Muscle layer of colon (tissue), 2 donors: ENCODE data around the gene SCLT1.

Experiments used
- H3K27ac ChIP-seq: one replicate; pipeline ENCODE4 v1.7.0; 2013; ENCODE audit warnings: low read depth, mild to moderate bottlenecking, low read length, moderate library complexity
- H3K27me3 ChIP-seq, 2 donors: one replicate each; pipeline ENCODE4 v1.7.0; 2013; ENCODE audit warnings: low read length in 2 of 2, mild to moderate bottlenecking in 2 of 2; ENCODE audit not compliant: insufficient read depth in 2 of 2, control insufficient read depth in 1 of 2
- H3K36me3 ChIP-seq: one replicate; pipeline ENCODE4 v1.7.0; 2013; ENCODE audit warnings: mild to moderate bottlenecking, low read length; ENCODE audit not compliant: insufficient read depth
- H3K4me1 ChIP-seq: one replicate; pipeline ENCODE4 v1.7.0; 2013; ENCODE audit warnings: mild to moderate bottlenecking, low read length; ENCODE audit not compliant: insufficient read depth
- H3K4me3 ChIP-seq, 2 donors: one replicate each; pipeline ENCODE4 v1.7.0; 2013; ENCODE audit warnings: low read length in 2 of 2, low read depth in 1 of 2, mild to moderate bottlenecking in 1 of 2, moderate library complexity in 1 of 2
- H3K9ac ChIP-seq: one replicate; pipeline ENCODE4 v1.7.0; 2013; ENCODE audit warnings: low read length
- H3K9me3 ChIP-seq: one replicate; pipeline ENCODE4 v1.7.0; 2013; ENCODE audit warnings: mild to moderate bottlenecking, low read length
- donor health status: abdominal sarcoma.
- donor health status: Adenocarcinoma of cecum.

Gene SCLT1

GRCh38 chr4:128855621-128856020, 237.7 kb downstream of the SCLT1 start:
- H3K27me3 ChIP-seq, result no peaks in the 10 kb centered on the region
- no peak overlapping the region for H3K9ac ChIP-seq
- H3K9me3 ChIP-seq, result no peaks in the 10 kb centered on the region
- no peak overlapping the region for H3K4me3 ChIP-seq
- peaks cover 52% of the 10 kb centered on the region for H3K36me3 ChIP-seq
- peaks cover 17% of the 10 kb centered on the region for H3K4me1 ChIP-seq
- no peak overlapping the region for H3K27ac ChIP-seq

GRCh38 chr4:128854433-128854832, 238.9 kb downstream of the SCLT1 start:
- Histone ChIP-seq H3K9me3 (no peaks in the 10 kb centered on the region), H3K27ac (no peak overlapping the region), H3K4me3 (no peak overlapping the region), H3K9ac (no peak overlapping the region), H3K36me3 (peaks cover 60% of the 10 kb centered on the region), H3K27me3 (no peaks in the 10 kb centered on the region), H3K4me1 (peaks cover 5% of the 10 kb centered on the region)

- Histone ChIP-seq H3K9ac (no peak overlapping the region), H3K36me3 (peaks cover 67% of the 10 kb centered on the region), H3K4me1 (no peaks in the 10 kb centered on the region), H3K9me3 (no peaks in the 10 kb centered on the region), H3K27me3 (no peaks in the 10 kb centered on the region), H3K27ac (no peak overlapping the region), H3K4me3 (no peak overlapping the region)
Observed at GRCh38 chr4:128853741-128854140, 239.6 kb downstream of the SCLT1 start.

- no peak overlapping the region for H3K27ac ChIP-seq
- H3K4me1 ChIP-seq, result no peaks in the 10 kb centered on the region
- H3K9ac ChIP-seq, result no peak overlapping the region
- H3K27me3 ChIP-seq, result no peaks in the 10 kb centered on the region
- H3K4me3 ChIP-seq, result no peak overlapping the region
- H3K36me3 ChIP-seq, result peaks cover 63% of the 10 kb centered on the region
- H3K9me3 ChIP-seq, result no peaks in the 10 kb centered on the region
Observed at GRCh38 chr4:128850252-128850651, 243.1 kb downstream of the SCLT1 start.

GRCh38 chr4:128848461-128848860, 244.9 kb downstream of the SCLT1 start:
- H3K36me3 ChIP-seq, result peaks cover 68% of the 10 kb centered on the region
- H3K27ac ChIP-seq, result no peak overlapping the region
- no peak overlapping the region for H3K4me3 ChIP-seq
- H3K27me3 ChIP-seq, result no peaks in the 10 kb centered on the region
- H3K4me1 ChIP-seq, result no peaks in the 10 kb centered on the region
- no peaks in the 10 kb centered on the region for H3K9me3 ChIP-seq
- no peak overlapping the region for H3K9ac ChIP-seq

- Histone ChIP-seq H3K27me3 (no peaks in the 10 kb centered on the region), H3K4me3 (no peak overlapping the region), H3K27ac (no peak overlapping the region), H3K9me3 (no peaks in the 10 kb centered on the region), H3K4me1 (no peaks in the 10 kb centered on the region), H3K36me3 (peaks cover 63% of the 10 kb centered on the region), H3K9ac (no peak overlapping the region)
Observed at GRCh38 chr4:128847082-128847724, 246.1 kb downstream of the SCLT1 start.

- H3K36me3 ChIP-seq, result peaks cover 56% of the 10 kb centered on the region
- H3K27ac ChIP-seq, result no peak overlapping the region
- no peak overlapping the region for H3K4me3 ChIP-seq
- no peak overlapping the region for H3K9ac ChIP-seq
- no peaks in the 10 kb centered on the region for H3K4me1 ChIP-seq
- H3K27me3 ChIP-seq, result no peaks in the 10 kb centered on the region
- H3K9me3 ChIP-seq, result no peaks in the 10 kb centered on the region
Observed at GRCh38 chr4:128846063-128846462, 247.3 kb downstream of the SCLT1 start.

GRCh38 chr4:128844931-128845330, 248.4 kb downstream of the SCLT1 start:
- peaks cover 5% of the 10 kb centered on the region for H3K4me1 ChIP-seq
- no peak overlapping the region for H3K4me3 ChIP-seq
- H3K9ac ChIP-seq, result no peak overlapping the region
- peaks cover 49% of the 10 kb centered on the region for H3K36me3 ChIP-seq
- H3K9me3 ChIP-seq, result no peaks in the 10 kb centered on the region
- no peaks in the 10 kb centered on the region for H3K27me3 ChIP-seq
- no peak overlapping the region for H3K27ac ChIP-seq

- Histone ChIP-seq H3K4me1 (peaks cover 9% of the 10 kb centered on the region), H3K27ac (no peak overlapping the region), H3K4me3 (no peak overlapping the region), H3K9ac (no peak overlapping the region), H3K36me3 (peaks cover 19% of the 10 kb centered on the region), H3K27me3 (no peaks in the 10 kb centered on the region), H3K9me3 (no peaks in the 10 kb centered on the region)
Observed at GRCh38 chr4:128841402-128841801, 251.9 kb downstream of the SCLT1 start.

GRCh38 chr4:128840711-128841318, 252.5 kb downstream of the SCLT1 start:
- Histone ChIP-seq H3K4me1 (peaks cover 12% of the 10 kb centered on the region), H3K27me3 (no peaks in the 10 kb centered on the region), H3K4me3 (no peak overlapping the region), H3K9me3 (no peaks in the 10 kb centered on the region), H3K27ac (no peak overlapping the region), H3K36me3 (peaks cover 14% of the 10 kb centered on the region), H3K9ac (no peak overlapping the region)

- H3K4me3 ChIP-seq, result no peak overlapping the region
- H3K27me3 ChIP-seq, result no peaks in the 10 kb centered on the region
- no peak overlapping the region for H3K27ac ChIP-seq
- H3K9me3 ChIP-seq, result no peaks in the 10 kb centered on the region
- H3K4me1 ChIP-seq, result peaks cover 25% of the 10 kb centered on the region
- H3K9ac ChIP-seq, result no peak overlapping the region
- peaks cover 4% of the 10 kb centered on the region for H3K36me3 ChIP-seq
Observed at GRCh38 chr4:128837679-128838078, 255.7 kb downstream of the SCLT1 start.

- Histone ChIP-seq H3K4me1 (peaks cover 30% of the 10 kb centered on the region), H3K4me3 (no peak overlapping the region), H3K9ac (no peak overlapping the region), H3K9me3 (no peaks in the 10 kb centered on the region), H3K27me3 (no peaks in the 10 kb centered on the region), H3K27ac (no peak overlapping the region), H3K36me3 (peaks cover 4% of the 10 kb centered on the region)
Observed at GRCh38 chr4:128837198-128837597, 256.1 kb downstream of the SCLT1 start.
